ENCODE data around the gene BEST1. TPM values are rescaled to one million over a fixed set of nuclear protein-coding genes. Genes with fewer than 3 reads are reported as not detected.

Gene BEST1
- total RNA-seq, 5 donors from 2014 or later (not counting 1 experiment from before 2014, with no cell fraction given): 0.07 to 0.23 (median 0.13) TPM; not detected in 2

DNA sequence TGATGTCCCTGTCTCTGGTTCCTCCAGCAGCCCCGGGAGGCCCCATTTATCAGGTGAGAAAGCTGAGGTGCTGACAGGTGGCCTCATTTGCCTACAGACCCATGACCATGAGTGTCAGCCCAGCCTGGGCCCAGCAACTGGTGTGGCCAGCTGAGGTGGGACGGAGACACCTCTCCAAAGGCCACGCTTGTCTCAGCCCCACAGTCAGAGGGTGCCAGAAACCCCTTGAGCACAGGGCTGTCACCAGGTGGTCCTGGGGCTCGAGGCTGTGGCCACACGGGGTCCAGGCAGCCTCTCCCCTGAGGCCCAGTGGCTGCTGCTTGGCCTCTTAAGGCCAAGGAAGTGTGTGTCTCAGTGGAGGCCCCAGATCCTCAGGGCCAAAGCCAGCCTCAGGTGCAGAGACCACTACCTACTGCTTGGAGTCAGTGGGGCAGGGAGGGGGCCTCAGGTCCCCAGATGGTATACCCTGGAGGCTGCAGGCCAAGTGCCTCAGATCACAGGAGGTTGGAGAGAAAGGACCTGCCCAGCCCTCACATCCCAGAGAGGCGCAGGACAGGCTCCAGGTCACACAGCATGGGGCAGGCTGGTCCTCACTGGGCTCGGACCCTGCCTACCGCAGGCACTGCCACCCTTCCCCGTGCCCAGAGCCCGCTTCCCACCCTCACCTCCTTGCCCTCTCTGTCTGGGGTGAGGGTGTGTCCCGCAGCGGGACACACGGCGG is 44.2 kb upstream of the BEST1 start:
- Histone ChIP-seq H3K9me3 (no peaks in the 10 kb centered on the region), H3K27ac (ENCODE audit: low read length) (no peak overlapping the region), H3K27me3 (replicated peaks in 1 of 2; ENCODE audit: control insufficient read depth in 2 of 2, extremely low read depth in 1 of 2, insufficient read depth in 2 of 2, low read length in 1 of 2) (peaks cover 0 to 28% of the 10 kb centered on the region in 2 experiments), H3K4me1 (ENCODE audit: control insufficient read depth in 1 of 2, extremely low read depth in 1 of 2, insufficient read depth in 2 of 2, low read length in 2 of 2) (peaks cover 0 to 3% of the 10 kb centered on the region in 2 experiments), H3K36me3 (ENCODE audit: control insufficient read depth in 2 of 2, extremely low read depth in 1 of 2, insufficient read depth in 1 of 2, low read length in 1 of 2) (no peaks in the 10 kb centered on the region), H3K4me3 (ENCODE audit: control insufficient read depth in 1 of 2, extremely low read depth in 1 of 2, low read length in 1 of 2) (no peak overlapping the region)
- 75% methylated on average over 10 of the region's 14 CpGs for WGBS (ENCODE audit: insufficient coverage)
- peaks cover 0 to 2% of the 10 kb centered on the region in 2 donors for H3K27me3 Mint-ChIP-seq
- POLR2A ChIA-PET: no interaction called here
- H3K27ac Mint-ChIP-seq: no peak overlapping the region
- no peak for DNase-seq
- CTCF ChIA-PET: no interaction called here
- no peak for ATAC-seq (replicated peaks in 1 of 4)
- H3K4me3 Mint-ChIP-seq: no peak overlapping the region
- H3K9me3 Mint-ChIP-seq: no peaks in the 10 kb centered on the region
- peaks cover 0 to 5% (median 0%) of the 10 kb centered on the region in 3 donors for H3K4me1 Mint-ChIP-seq
- no peaks in the 10 kb centered on the region for H3K36me3 Mint-ChIP-seq

DNA sequence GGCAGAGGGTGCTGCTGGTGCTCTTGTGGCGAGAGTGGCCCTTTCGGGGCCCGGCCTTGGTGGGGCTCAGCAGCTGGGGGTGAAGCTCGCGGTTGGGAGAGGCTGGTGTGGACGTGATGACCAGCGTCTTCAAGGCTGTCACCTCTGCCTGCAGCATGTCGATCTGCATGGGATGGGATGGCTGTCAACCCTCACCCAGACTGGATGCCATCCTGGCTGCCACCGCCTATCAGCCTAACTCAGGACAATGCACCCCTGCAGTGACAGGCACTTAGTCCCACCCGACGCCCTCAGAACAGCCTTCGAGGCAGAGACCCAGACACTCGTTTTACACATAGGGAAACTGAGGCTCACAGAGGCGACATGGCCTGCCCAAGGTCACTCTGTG is 43.6 kb upstream of the BEST1 start:
- ATAC-seq (replicated peaks in 1 of 4): no peak
- Histone ChIP-seq H3K9me3 (no peaks in the 10 kb centered on the region), H3K4me3 (ENCODE audit: control insufficient read depth in 1 of 2, extremely low read depth in 1 of 2, low read length in 1 of 2) (no peak overlapping the region), H3K36me3 (ENCODE audit: control insufficient read depth in 2 of 2, extremely low read depth in 1 of 2, insufficient read depth in 1 of 2, low read length in 1 of 2) (no peaks in the 10 kb centered on the region), H3K27me3 (replicated peaks in 1 of 2; ENCODE audit: control insufficient read depth in 2 of 2, extremely low read depth in 1 of 2, insufficient read depth in 2 of 2, low read length in 1 of 2) (peaks cover 0 to 31% of the 10 kb centered on the region in 2 experiments), H3K27ac (ENCODE audit: low read length) (no peak overlapping the region), H3K4me1 (ENCODE audit: control insufficient read depth in 1 of 2, extremely low read depth in 1 of 2, insufficient read depth in 2 of 2, low read length in 2 of 2) (peaks cover 0 to 3% of the 10 kb centered on the region in 2 experiments)
- H3K36me3 Mint-ChIP-seq: no peaks in the 10 kb centered on the region
- no peak for DNase-seq
- no peak overlapping the region for H3K4me3 Mint-ChIP-seq
- H3K9me3 Mint-ChIP-seq: no peaks in the 10 kb centered on the region
- H3K27me3 Mint-ChIP-seq: peaks cover 0 to 3% of the 10 kb centered on the region in 2 donors
- H3K27ac Mint-ChIP-seq: no peak overlapping the region
- CTCF ChIA-PET: no interaction called here
- peaks cover 0 to 5% (median 0%) of the 10 kb centered on the region in 3 donors for H3K4me1 Mint-ChIP-seq
- POLR2A ChIA-PET: no interaction called here
- WGBS (ENCODE audit: insufficient coverage): 75% methylated on average over 11 of the region's 14 CpGs

DNA sequence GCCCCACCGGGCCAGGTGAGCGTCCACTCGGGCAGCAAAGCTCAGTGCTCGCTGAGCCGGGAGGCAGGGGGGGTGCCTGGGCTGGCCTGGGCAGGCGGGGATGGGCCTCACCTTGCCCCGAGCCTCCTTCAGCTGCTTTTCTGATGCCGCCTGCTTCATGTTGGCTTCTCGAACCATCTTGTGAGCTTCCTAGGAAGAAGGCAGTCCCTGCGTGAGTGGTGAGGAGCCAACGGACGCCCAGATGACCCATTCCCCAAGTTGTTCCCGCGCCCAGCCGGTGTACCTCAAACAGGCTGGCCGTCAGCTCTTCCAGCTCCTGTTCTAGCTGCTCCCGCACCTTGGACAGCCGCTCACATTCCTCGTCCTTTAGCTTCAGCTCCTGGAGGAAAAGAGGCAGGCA is 42.9 kb upstream of the BEST1 start:
- Mint-ChIP-seq H3K27me3 (peaks cover 0 to 5% of the 10 kb centered on the region in 2 donors), H3K27ac (no peak overlapping the region), H3K36me3 (no peaks in the 10 kb centered on the region), H3K4me3 (no peak overlapping the region), H3K4me1 (peaks cover 0 to 5% (median 0%) of the 10 kb centered on the region in 3 donors), H3K9me3 (no peaks in the 10 kb centered on the region)
- Histone ChIP-seq H3K27me3 (replicated peaks in 1 of 2; ENCODE audit: control insufficient read depth in 2 of 2, extremely low read depth in 1 of 2, insufficient read depth in 2 of 2, low read length in 1 of 2) (peaks cover 0 to 35% of the 10 kb centered on the region in 2 experiments), H3K9me3 (no peaks in the 10 kb centered on the region), H3K36me3 (ENCODE audit: control insufficient read depth in 2 of 2, extremely low read depth in 1 of 2, insufficient read depth in 1 of 2, low read length in 1 of 2) (no peaks in the 10 kb centered on the region), H3K4me3 (ENCODE audit: control insufficient read depth in 1 of 2, extremely low read depth in 1 of 2, low read length in 1 of 2) (no peak overlapping the region), H3K27ac (ENCODE audit: low read length) (no peak overlapping the region), H3K4me1 (ENCODE audit: control insufficient read depth in 1 of 2, extremely low read depth in 1 of 2, insufficient read depth in 2 of 2, low read length in 2 of 2) (peaks cover 0 to 3% of the 10 kb centered on the region in 2 experiments)
- WGBS (ENCODE audit: insufficient coverage): 87% methylated on average over 19 of the region's 19 CpGs
- ChIA-PET CTCF (interaction anchor here (1.1 to 1.4 kb wide), 2 partner anchors 8 to 175 kb away, joined by 3 to 6 read pairs; no protein-coding TSS in a partner anchor), POLR2A (no interaction called here)
- DNase-seq: no peak
- no peak for ATAC-seq (replicated peaks in 1 of 4)

DNA sequence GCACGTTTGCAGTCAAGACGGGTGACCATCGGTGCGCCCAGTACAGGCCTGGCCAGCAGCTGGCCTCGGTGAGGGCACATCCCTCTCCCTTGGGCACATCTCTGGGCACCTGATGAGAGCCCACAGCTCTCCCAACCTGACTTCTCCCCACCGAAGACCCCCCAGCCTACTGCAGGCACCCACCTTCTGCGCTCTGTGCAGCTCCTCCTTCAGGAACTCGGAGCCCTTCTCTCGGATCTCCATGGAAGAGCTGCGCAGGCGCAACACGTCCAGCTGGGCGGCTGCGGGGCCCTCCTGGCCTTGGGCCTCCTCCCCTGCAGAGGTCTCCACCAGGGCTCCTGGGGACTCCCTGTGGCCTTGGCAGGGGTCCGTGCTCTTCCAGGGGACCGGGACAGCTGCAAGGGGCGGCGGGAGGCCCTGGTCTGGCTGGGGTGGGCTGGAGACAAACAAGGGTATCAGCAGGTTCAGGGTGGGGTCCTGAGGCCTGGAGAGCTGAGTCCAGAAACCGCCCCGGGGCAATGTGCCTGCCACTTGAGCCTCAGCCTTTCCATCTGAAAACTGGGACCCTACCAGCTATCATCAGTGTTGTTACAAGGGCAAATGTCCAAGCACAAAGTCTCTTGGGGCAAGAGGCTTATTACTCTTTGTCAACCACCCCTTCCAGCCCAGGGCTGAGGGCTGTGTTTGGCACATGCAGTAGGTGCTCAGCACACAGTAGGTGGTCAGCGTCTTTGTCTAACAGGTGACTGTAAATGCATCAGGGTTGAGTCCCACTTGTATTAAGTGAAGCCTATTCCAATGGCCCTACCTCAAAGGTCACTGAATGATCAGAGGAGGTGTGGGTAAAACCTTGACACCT is 42.1 kb upstream of the BEST1 start:
- Histone ChIP-seq H3K9me3 (no peaks in the 10 kb centered on the region), H3K4me1 (ENCODE audit: control insufficient read depth in 1 of 2, extremely low read depth in 1 of 2, insufficient read depth in 2 of 2, low read length in 2 of 2) (peaks cover 0 to 3% of the 10 kb centered on the region in 2 experiments), H3K27me3 (replicated peaks in 1 of 2; ENCODE audit: control insufficient read depth in 2 of 2, extremely low read depth in 1 of 2, insufficient read depth in 2 of 2, low read length in 1 of 2) (peaks cover 0 to 40% of the 10 kb centered on the region in 2 experiments), H3K4me3 (ENCODE audit: control insufficient read depth in 1 of 2, extremely low read depth in 1 of 2, low read length in 1 of 2) (no peak overlapping the region), H3K36me3 (ENCODE audit: control insufficient read depth in 2 of 2, extremely low read depth in 1 of 2, insufficient read depth in 1 of 2, low read length in 1 of 2) (no peaks in the 10 kb centered on the region), H3K27ac (ENCODE audit: low read length) (no peak overlapping the region)
- H3K36me3 Mint-ChIP-seq: no peaks in the 10 kb centered on the region
- ChIA-PET CTCF (interaction anchor here (0.6 to 1.4 kb wide), 3 partner anchors 9 to 174 kb away, joined by 3 to 6 read pairs (median 4); no protein-coding TSS in a partner anchor), POLR2A (no interaction called here)
- H3K27ac Mint-ChIP-seq: no peak overlapping the region
- no peak for DNase-seq
- ATAC-seq (replicated peaks in 1 of 4): no peak
- WGBS (ENCODE audit: insufficient coverage): 87% methylated on average over 15 of the region's 21 CpGs
- H3K9me3 Mint-ChIP-seq: no peaks in the 10 kb centered on the region
- H3K4me3 Mint-ChIP-seq: no peak overlapping the region
- H3K4me1 Mint-ChIP-seq: peaks cover 0 to 5% (median 0%) of the 10 kb centered on the region in 3 donors
- peaks cover 4 to 12% of the 10 kb centered on the region in 2 donors for H3K27me3 Mint-ChIP-seq

- H3K27ac ChIP-seq (ENCODE audit: low read length): no peak overlapping the region
- 74% methylated on average over 7 of the region's 10 CpGs for WGBS (ENCODE audit: insufficient coverage)
- H3K4me1 ChIP-seq (ENCODE audit: control insufficient read depth in 1 of 2, extremely low read depth in 1 of 2, insufficient read depth in 2 of 2, low read length in 2 of 2): peaks cover 0 to 3% of the 10 kb centered on the region in 2 experiments
- H3K4me3 ChIP-seq (ENCODE audit: control insufficient read depth in 1 of 2, extremely low read depth in 1 of 2, low read length in 1 of 2): no peak overlapping the region
- DNase-seq (no peak), ATAC-seq (replicated peaks in 1 of 4) (no peak)
- Mint-ChIP-seq H3K4me1 (peaks cover 0 to 4% (median 0%) of the 10 kb centered on the region in 3 donors), H3K4me3 (no peak overlapping the region), H3K27ac (no peak overlapping the region), H3K27me3 (peaks cover 10 to 17% of the 10 kb centered on the region in 2 donors), H3K36me3 (no peaks in the 10 kb centered on the region), H3K9me3 (no peaks in the 10 kb centered on the region)
- POLR2A ChIA-PET: no interaction called here
- no peaks in the 10 kb centered on the region for H3K9me3 ChIP-seq
- CTCF ChIA-PET: interaction anchor here in 1 of 2 donors (0.6 to 1.4 kb wide), 2 partner anchors 10 to 61 kb away, joined by 3 to 4 read pairs; no protein-coding TSS in a partner anchor
- H3K36me3 ChIP-seq (ENCODE audit: control insufficient read depth in 2 of 2, extremely low read depth in 1 of 2, insufficient read depth in 1 of 2, low read length in 1 of 2): no peaks in the 10 kb centered on the region
- H3K27me3 ChIP-seq (replicated peaks in 1 of 2; ENCODE audit: control insufficient read depth in 2 of 2, extremely low read depth in 1 of 2, insufficient read depth in 2 of 2, low read length in 1 of 2): peaks cover 0 to 45% of the 10 kb centered on the region in 2 experiments
Observed at GRCh38 chr11:61908730-61909316, 41.3 kb upstream of the BEST1 start.
